Measurements from ENCODE around the gene CRAMP1.
A peak's percentile ranks its signal among the peaks of the same experiment; 100 is the strongest.

The CRAMP1 gene, protein sequence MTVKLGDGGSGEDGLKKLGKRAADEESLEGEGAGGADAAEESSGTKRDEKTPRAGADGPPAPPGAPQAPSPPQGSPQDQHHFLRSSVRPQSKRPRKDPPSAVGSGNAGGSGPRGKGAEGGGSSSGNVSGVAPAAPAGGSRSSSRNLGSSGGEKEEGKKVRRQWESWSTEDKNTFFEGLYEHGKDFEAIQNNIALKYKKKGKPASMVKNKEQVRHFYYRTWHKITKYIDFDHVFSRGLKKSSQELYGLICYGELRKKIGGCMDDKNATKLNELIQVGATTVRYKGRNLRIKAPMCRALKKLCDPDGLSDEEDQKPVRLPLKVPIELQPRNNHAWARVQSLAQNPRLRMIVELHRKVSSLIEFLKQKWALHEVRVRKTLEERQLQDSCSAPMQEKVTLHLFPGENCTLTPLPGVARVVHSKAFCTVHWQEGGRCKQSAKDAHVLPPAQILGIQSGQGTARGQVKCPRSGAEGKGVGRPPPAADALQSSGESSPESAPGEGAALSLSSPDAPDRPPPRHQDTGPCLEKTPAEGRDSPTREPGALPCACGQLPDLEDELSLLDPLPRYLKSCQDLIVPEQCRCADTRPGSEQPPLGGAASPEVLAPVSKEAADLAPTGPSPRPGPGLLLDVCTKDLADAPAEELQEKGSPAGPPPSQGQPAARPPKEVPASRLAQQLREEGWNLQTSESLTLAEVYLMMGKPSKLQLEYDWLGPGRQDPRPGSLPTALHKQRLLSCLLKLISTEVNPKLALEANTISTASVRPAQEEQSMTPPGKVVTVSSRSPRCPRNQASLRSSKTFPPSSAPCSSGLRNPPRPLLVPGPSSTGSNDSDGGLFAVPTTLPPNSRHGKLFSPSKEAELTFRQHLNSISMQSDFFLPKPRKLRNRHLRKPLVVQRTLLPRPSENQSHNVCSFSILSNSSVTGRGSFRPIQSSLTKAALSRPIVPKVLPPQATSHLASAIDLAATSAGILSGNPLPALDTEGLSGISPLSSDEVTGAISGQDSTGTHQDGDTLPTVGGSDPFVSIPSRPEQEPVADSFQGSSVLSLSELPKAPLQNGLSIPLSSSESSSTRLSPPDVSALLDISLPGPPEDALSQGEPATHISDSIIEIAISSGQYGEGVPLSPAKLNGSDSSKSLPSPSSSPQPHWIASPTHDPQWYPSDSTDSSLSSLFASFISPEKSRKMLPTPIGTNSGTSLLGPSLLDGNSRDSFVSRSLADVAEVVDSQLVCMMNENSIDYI (N-terminal part only)

DNA sequence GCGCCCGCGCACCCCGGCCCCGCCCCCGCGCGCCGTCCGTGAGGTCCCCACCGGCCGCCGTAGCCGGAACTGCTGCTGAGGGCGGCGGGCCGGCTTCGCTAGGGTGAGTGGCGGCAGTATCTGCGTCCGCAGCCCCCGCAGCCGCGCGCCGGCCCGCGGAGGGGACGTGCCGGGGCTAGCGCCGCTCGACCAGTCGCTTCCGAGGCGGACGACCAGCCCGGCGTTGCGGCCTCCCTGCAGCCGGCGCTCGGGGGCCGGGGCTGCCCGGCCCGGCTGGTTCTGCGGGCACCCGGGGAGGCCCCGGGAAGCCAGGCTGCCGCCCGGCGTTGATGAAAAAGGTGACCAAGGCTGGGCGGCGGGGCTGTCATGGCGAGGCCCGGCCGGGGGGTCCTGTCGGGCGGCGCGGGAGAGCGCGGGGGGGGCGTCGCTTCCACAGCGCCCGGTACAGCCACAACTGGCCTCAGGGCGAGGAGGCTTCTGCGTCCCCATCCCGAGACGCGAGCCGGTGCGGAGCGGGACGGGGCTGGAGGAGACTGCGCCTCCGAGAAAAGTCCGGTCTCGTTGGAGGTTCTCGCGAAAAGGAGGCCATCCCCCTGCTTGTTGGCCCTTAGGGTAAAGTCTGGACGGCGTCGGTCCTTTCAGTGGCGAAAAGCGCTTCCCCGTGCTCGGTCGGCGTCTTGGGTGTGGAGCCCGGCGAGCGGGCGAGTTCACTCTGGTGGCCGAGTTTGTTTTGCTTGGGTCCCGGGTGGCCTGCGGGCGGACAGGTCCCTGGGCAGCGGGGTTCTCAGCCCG, at the start of gene CRAMP1:
Gene CRAMP1 (plus strand): TSS at position 41 of the 792 bp plus-strand sequence. CDS start 2,280 bp downstream, outside the sequence.
- ChIA-PET CTCF (no interaction called here), POLR2A (interaction anchor here (0.6 kb wide), 1 partner anchor 89 kb away, joined by 3 read pairs; no protein-coding TSS in a partner anchor)
- TF ChIP-seq, protein P1, sequence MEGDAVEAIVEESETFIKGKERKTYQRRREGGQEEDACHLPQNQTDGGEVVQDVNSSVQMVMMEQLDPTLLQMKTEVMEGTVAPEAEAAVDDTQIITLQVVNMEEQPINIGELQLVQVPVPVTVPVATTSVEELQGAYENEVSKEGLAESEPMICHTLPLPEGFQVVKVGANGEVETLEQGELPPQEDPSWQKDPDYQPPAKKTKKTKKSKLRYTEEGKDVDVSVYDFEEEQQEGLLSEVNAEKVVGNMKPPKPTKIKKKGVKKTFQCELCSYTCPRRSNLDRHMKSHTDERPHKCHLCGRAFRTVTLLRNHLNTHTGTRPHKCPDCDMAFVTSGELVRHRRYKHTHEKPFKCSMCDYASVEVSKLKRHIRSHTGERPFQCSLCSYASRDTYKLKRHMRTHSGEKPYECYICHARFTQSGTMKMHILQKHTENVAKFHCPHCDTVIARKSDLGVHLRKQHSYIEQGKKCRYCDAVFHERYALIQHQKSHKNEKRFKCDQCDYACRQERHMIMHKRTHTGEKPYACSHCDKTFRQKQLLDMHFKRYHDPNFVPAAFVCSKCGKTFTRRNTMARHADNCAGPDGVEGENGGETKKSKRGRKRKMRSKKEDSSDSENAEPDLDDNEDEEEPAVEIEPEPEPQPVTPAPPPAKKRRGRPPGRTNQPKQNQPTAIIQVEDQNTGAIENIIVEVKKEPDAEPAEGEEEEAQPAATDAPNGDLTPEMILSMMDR (IDR thresholded peaks at IDR 0.05; ENCODE audit: insufficient read depth, low read length, missing control alignments), result no peak
- peak within 1 kb of the TSS; percentile 82 for H3K4me3 ChIP-seq (ENCODE audit: low read depth, low read length)
- DNase-seq (ENCODE audit: low read depth, low spot score), result no peak

DNA sequence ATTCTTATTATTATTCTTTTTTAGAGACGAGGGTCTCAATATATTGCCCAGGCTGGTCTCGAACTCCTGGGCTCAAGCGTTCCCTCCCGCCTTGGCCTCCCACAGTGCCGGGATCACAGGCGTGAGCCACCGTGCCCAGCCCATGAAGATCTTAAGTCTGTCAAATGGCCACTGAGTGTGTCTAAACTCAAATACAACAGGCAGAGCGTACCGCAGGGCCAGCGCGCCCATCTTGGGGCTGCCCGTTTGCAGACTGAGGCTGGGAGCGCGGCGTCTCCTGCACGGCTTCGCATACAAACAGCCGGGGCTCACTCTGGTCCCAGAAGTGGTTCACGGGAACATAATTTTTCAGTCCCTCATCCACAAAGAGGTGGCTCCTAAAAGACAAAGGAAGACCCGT, 48.4 kb upstream of the CRAMP1 start:
- no peak for DNase-seq (ENCODE audit: low read depth, low spot score)
- TF ChIP-seq, protein P1 (IDR thresholded peaks at IDR 0.05; ENCODE audit: insufficient read depth, low read length, missing control alignments), result no peak
- H3K4me3 ChIP-seq (ENCODE audit: low read depth, low read length), result no peak overlapping the region
- CTCF ChIA-PET, result no interaction called here
- POLR2A ChIA-PET, result no interaction called here

DNA sequence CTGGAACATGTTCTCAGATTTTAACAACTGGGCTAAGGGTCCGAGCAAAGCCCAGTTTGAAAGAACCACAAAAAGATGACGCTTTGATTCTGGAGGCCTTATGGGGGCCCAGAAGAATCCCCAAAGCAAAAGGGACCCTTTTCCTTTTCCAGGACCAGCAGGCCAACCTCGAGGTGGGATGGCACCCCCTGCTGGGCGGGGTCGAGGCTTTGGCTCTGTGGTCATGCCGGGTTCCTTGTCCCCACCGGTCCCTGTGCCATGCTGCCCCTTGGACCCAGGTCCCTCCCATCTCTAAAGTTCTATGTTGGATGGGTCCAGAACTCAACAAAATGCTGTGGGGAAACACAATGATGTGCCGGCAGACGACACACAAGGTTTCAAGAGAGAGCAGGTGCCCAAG, 47.8 kb upstream of the CRAMP1 start:
- TF ChIP-seq, protein P1 (IDR thresholded peaks at IDR 0.05; ENCODE audit: insufficient read depth, low read length, missing control alignments), result peak; percentile 17
- no peak overlapping the region for H3K4me3 ChIP-seq (ENCODE audit: low read depth, low read length)
- POLR2A ChIA-PET, result no interaction called here
- CTCF ChIA-PET, result no interaction called here
- no peak for DNase-seq (ENCODE audit: low read depth, low spot score)

DNA sequence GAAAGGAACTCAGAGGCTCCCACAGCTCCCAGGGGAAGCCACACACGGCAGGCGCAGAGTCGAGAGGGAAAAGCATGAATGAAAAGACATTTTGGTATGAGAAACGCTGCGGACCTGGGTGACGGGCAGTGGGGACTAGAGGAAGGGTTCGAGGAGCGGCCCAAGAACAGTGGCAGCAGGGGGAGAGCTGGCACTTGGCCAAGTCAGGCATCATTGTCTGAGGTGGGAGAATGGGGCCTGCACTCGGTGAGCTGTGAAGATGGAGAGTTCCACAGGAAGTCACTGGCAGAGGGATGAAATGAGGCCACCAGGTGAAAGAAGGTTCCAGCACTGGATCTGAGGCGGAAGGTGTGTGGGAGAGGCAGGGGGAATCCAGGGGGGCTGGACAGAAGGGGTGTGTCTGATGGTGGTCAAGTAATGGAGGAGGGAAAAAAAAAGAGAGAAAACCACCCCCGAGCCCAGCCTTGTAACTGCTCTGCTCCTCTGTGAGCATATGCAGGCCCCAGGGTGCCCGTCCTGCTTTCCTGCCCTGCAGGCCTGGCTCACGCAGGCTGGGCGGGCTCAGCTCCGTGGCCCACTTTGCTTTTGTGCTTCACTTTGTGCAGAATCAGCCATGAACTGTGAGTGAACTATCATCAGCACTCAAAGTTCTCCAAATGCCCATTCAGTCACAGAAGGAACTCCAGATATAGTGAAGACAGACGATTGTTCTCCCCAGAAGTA, 46.9 kb upstream of the CRAMP1 start:
- no peak overlapping the region for H3K4me3 ChIP-seq (ENCODE audit: low read depth, low read length)
- POLR2A ChIA-PET, result no interaction called here
- CTCF ChIA-PET, result no interaction called here
- DNase-seq (ENCODE audit: low read depth, low spot score), result no peak
- TF ChIP-seq, protein P1 (IDR thresholded peaks at IDR 0.05; ENCODE audit: insufficient read depth, low read length, missing control alignments), result no peak

DNA sequence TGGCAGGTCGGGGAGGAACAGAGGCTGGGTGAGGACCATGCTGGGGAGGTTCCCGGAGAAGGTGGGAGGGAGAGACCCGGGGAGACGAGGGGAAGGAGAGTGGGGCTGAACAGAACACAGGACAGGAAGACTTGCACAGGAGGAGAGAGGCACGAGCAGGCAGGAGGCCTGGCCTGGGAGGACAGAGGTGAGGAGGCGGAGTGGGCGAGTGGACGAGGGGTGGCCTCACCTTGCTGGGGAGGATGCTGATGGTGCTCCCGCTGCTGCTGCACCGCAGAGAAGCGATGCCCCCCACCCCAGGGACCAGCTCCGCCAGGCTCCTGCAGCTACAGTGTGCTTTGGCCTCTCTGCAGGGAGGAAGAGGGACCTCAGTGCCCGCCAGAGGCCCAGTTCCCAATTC, 44.2 kb upstream of the CRAMP1 start:
- POLR2A ChIA-PET, result no interaction called here
- CTCF ChIA-PET, result no interaction called here

More for the DNA sequence above, 44.2 kb upstream of the CRAMP1 start:
- no peak overlapping the region for H3K4me3 ChIP-seq (ENCODE audit: low read depth, low read length)
- TF ChIP-seq, protein P1 (IDR thresholded peaks at IDR 0.05; ENCODE audit: insufficient read depth, low read length, missing control alignments), result no peak
- no peak for DNase-seq (ENCODE audit: low read depth, low spot score)

Data from AG04449 (cell line).